Heart left ventricle (tissue), 13 donors: ENCODE measurements around the gene ASPA.

Experiments used
- CTCF ChIP-seq, 12 donors: fragments of 200-600 bp; sonication (generic) in 4 of 12; IDR thresholded peaks; one replicate each; pipeline versions ENCODE4 v1.5.0 to v1.8.0; 2018 to 2022; ENCODE audit warnings: antibody characterized with exemption in 12 of 12, mild to moderate bottlenecking in 5 of 12
- POLR2A ChIP-seq, 2 donors: fragments of 450-650 bp; IDR thresholded peaks; one replicate each; pipeline ENCODE4 v1.6.1; 2017; ENCODE audit warnings: antibody characterized with exemption in 2 of 2, mild to moderate bottlenecking in 2 of 2, moderate library complexity in 2 of 2
- donor health status: ischemic (EF 13 %, LVEDD 7.1; RV severe dilation, severe dysfunction).
- donor health status: DM: no; HTN: yes; CAD: no.
- donor health status: DM: no; HTN: no; CAD: no.
- donor health status: ischemic (EF 25% LVEDD 6.9; RV normal size, moderate dysfunction).
- donor health status: ischemic (EF 25% LVEDD 5.7; RV mildly dilated, moderate dysfunction).
- donor health status: ischemic (EF 35%, LVEDD 5.7; RV mildly dilated, moderate dysfunction).
- donor health status: nonischemic (EF 11% LVEDD 7.7; RV severe dilation, severe dysfunction).
- donor health status: DM: yes; HTN: yes; CAD: no.
- donor health status: PGD.
- donor health status: ischemic (EF 29% LVEDD 5.4; RV normal size, mild dysfunction).
- donor health status: nonischemic (EF 23%, LVEDD 6.1; RV moderate dilation, normal function).

- no peak for TF ChIP-seq POLR2A (IDR thresholded peaks at IDR 0.05)
- TF ChIP-seq CTCF (IDR thresholded peaks at IDR 0.05): no peak
These were observed 42.1 kb upstream of the ASPA start, which contains the start of gene OR1E2 for GRCh38 chr17:3433741-3434140.
